Islet precursor cell (in vitro differentiated cells): Measurements from ENCODE around the gene PXMP4.

Experiments
- DNase-seq: peaks from one replicate; pipeline ENCODE4 v3.0.0-alpha.2; 2018

The PXMP4 gene

GRCh38 chr20:33653218-33653899 lies 66.8 kb downstream of the PXMP4 start:
- DNase-seq: peak; percentile 86
